Colonic mucosa (tissue), 4 donors: Measurements from ENCODE around the gene PRICKLE2. TPM values are rescaled to one million over a fixed set of nuclear protein-coding genes. Genes with fewer than 3 reads are reported as not detected.
A peak's percentile ranks its signal among the peaks of the same experiment; 100 is the strongest.

Experiments
- DNase-seq: peaks from one replicate; pipeline ENCODE4 v3.0.0-alpha.2; 2020
- H3K27ac ChIP-seq: fragments of 200-600 bp; one replicate; pipeline ENCODE4 v1.8.0; 2021
- H3K27me3 ChIP-seq: fragments of 200-600 bp; one replicate; pipeline ENCODE4 v1.8.0; 2021
- H3K36me3 ChIP-seq: fragments of 200-600 bp; one replicate; pipeline ENCODE4 v1.8.0; 2021
- H3K4me1 ChIP-seq: fragments of 200-600 bp; one replicate; pipeline ENCODE4 v1.8.0; 2021; ENCODE audit warnings: mild to moderate bottlenecking
- H3K4me3 ChIP-seq: fragments of 200-600 bp; one replicate; pipeline ENCODE4 v1.8.0; 2021
- H3K9ac ChIP-seq, 2 donors: one replicate each; pipeline ENCODE4 v1.7.0; 2013; ENCODE audit warnings: control low read depth in 2 of 2, low read depth in 2 of 2, low read length in 2 of 2
- H3K9me3 ChIP-seq: fragments of 200-600 bp; one replicate; pipeline ENCODE4 v1.8.0; 2021
- intact Hi-C: fragments of 100-400 bp; cut with DNase I; formaldehyde crosslinking; loops from one replicate; pipeline ENCODE4 v1.14.1; 2022
- total RNA-seq, 2 donors: library from RNA; stranded (reverse); fragmentation: NEBNext Ultra II Directional in 1 of 2; extraction: Animal tissue kit (Norgen Biotek cat#: 25700) in 1 of 2; gene quantifications; one replicate each; pipeline ENCODE4 v1.2.1, GENCODE V29; 2021
- TF ChIP-seq, protein P1 (sequence below): fragments of 200-600 bp; IDR thresholded peaks from one replicate; pipeline ENCODE4 v1.8.0; 2022; ENCODE audit warnings: antibody characterized with exemption, mild to moderate bottlenecking
- donor health status: healthy.
- donor health status: DM: no; HTN: no; CAD: no.
- donor health status: DM: no; HTN: no; CAD: no.

PRICKLE2 gene
- total RNA-seq, 2 donors from 2014 or later = 4.4 to 7.6 TPM

GRCh38 chr3:64167351-64167750 lies 57.9 kb downstream of the PRICKLE2 start:
- H3K4me3 ChIP-seq = no peak overlapping the region
- DNase-seq = peak; percentile 42
- H3K36me3 ChIP-seq = no peaks in the 10 kb centered on the region
- H3K4me1 ChIP-seq = no peaks in the 10 kb centered on the region
- TF ChIP-seq, protein P1, sequence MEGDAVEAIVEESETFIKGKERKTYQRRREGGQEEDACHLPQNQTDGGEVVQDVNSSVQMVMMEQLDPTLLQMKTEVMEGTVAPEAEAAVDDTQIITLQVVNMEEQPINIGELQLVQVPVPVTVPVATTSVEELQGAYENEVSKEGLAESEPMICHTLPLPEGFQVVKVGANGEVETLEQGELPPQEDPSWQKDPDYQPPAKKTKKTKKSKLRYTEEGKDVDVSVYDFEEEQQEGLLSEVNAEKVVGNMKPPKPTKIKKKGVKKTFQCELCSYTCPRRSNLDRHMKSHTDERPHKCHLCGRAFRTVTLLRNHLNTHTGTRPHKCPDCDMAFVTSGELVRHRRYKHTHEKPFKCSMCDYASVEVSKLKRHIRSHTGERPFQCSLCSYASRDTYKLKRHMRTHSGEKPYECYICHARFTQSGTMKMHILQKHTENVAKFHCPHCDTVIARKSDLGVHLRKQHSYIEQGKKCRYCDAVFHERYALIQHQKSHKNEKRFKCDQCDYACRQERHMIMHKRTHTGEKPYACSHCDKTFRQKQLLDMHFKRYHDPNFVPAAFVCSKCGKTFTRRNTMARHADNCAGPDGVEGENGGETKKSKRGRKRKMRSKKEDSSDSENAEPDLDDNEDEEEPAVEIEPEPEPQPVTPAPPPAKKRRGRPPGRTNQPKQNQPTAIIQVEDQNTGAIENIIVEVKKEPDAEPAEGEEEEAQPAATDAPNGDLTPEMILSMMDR = no peak
- intact Hi-C loops = loop anchor here (5.0 kb wide), 1 partner anchor 135 kb away; no protein-coding TSS in a partner anchor
- no peaks in the 10 kb centered on the region for H3K9me3 ChIP-seq
- no peaks in the 10 kb centered on the region for H3K27me3 ChIP-seq
- H3K27ac ChIP-seq = no peak overlapping the region
- no peak overlapping the region for H3K9ac ChIP-seq

DNA sequence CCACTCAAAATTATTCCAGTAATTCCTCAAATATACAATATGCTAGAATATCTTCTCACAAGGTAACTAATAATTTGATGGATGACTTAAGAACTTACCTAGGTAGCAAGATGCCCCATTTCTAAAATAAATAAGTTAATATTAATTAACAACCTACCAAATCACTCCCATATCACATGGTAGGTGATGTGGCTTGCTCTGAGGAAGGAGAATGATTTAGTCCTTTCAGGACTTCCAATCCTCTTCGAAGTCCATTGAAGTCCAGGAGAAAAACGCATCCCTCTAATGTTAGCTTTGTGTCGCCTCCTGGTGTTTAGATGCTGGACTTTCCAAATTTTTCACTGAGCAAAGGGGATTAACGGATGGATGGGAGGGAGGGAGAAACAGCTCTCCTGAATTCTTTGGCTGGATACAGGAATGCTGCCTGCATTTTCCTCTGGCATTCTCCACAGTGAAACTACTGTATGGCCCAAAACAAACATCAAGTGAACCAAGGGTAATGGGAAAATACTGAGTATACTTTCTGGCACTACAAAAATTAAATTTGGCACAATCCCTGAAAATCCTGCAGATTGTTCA lies 58.6 kb downstream of the PRICKLE2 start:
- no peak for DNase-seq
- no peaks in the 10 kb centered on the region for H3K36me3 ChIP-seq
- H3K4me1 ChIP-seq = no peaks in the 10 kb centered on the region
- no peak overlapping the region for H3K9ac ChIP-seq
- no peaks in the 10 kb centered on the region for H3K27me3 ChIP-seq
- no peak overlapping the region for H3K27ac ChIP-seq
- intact Hi-C loops = loop anchor here (5.0 kb wide), 1 partner anchor 134 kb away; no protein-coding TSS in a partner anchor
- TF ChIP-seq, protein P1 = no peak
- H3K9me3 ChIP-seq = no peaks in the 10 kb centered on the region
- H3K4me3 ChIP-seq = no peak overlapping the region

DNA sequence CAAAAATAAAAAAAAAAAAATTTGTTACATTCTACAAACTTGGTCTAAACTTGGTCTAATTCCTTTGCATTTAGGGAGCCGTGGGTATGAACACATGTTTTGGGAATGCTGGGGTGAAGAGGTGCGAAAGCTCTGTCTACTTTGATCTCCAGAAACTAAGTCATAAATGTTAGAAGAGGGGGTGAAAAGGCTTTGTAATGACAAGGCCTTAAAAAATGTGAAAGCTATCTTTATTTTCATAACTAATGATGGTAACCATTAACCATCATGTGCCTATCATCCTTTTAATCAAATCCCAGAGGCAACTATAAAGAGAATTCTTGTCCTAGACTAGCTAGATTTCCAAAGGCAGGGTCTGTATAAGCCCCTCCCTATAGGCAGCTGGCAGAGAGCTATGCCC lies 60.9 kb downstream of the PRICKLE2 start:
- Histone ChIP-seq H3K4me1 (peaks cover 8% of the 10 kb centered on the region), H3K9ac (no peak overlapping the region), H3K27me3 (no peaks in the 10 kb centered on the region), H3K4me3 (no peak overlapping the region), H3K9me3 (no peaks in the 10 kb centered on the region), H3K27ac (no peak overlapping the region), H3K36me3 (no peaks in the 10 kb centered on the region)
- TF ChIP-seq, protein P1 = no peak
- intact Hi-C loops = no loop called here
- DNase-seq = no peak

DNA sequence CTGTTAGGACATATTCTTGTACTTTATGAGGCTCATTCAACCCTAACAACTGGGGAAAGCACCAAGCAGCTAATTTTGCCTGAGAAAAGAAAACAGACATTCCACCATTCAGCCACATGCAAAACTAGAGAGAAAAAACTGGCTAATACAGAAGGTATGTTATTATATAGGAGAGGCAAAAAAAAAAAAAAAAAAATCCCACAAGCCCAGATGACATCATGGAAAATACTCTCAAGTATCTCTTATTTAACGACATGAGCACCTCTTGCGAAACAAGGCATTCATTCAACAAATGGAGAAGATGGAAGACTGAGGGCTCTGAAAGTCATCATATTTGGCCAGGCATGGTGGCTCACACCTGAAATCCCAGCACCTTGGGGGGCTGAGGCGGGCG lies 61.5 kb downstream of the PRICKLE2 start:
- Histone ChIP-seq H3K4me3 (no peak overlapping the region), H3K36me3 (no peaks in the 10 kb centered on the region), H3K27ac (no peak overlapping the region), H3K27me3 (no peaks in the 10 kb centered on the region), H3K9ac (no peak overlapping the region), H3K4me1 (peaks cover 8% of the 10 kb centered on the region), H3K9me3 (no peaks in the 10 kb centered on the region)
- DNase-seq = no peak
- intact Hi-C loops = no loop called here
- TF ChIP-seq, protein P1 = no peak

- Histone ChIP-seq H3K9me3 (no peaks in the 10 kb centered on the region), H3K9ac (no peak overlapping the region), H3K4me3 (no peak overlapping the region), H3K27me3 (no peaks in the 10 kb centered on the region), H3K36me3 (no peaks in the 10 kb centered on the region), H3K27ac (no peak overlapping the region), H3K4me1 (peaks cover 8% of the 10 kb centered on the region)
- no peak for DNase-seq
- intact Hi-C loops = no loop called here
- TF ChIP-seq, protein P1 = no peak
These were observed 62.1 kb downstream of the PRICKLE2 start for GRCh38 chr3:64163019-64163754.
